Upper lobe of left lung (tissue), 4 donors: Measurements from ENCODE around the gene FAM107A.

ENCODE experiments used
- CTCF ChIP-seq, 6 experiments: fragments of 450-650 bp in 4 of 6; fragments of 200-600 bp in 2 of 6; sonication (generic) in 2 of 6; IDR thresholded peaks; one replicate each; pipeline ENCODE4 v1.5.1; 2016 to 2019; ENCODE audit warnings: antibody characterized with exemption in 6 of 6
- EP300 ChIP-seq, 4 donors: sonication (generic); formaldehyde crosslinking; IDR thresholded peaks; one replicate each; pipeline ENCODE4 v1.5.1; 2017; ENCODE audit warnings: antibody characterized with exemption in 4 of 4, control low read depth in 2 of 4
- POLR2AphosphoS5 ChIP-seq, 2 donors: sonication (generic); formaldehyde crosslinking; IDR thresholded peaks; one replicate each; pipeline ENCODE4 v1.5.1; 2017; ENCODE audit warnings: antibody characterized with exemption in 2 of 2

- TF ChIP-seq CTCF (IDR thresholded peaks at IDR 0.05) (no peak), POLR2AphosphoS5 (IDR thresholded peaks at IDR 0.05) (no peak), EP300 (IDR thresholded peaks at IDR 0.05) (no peak)
These were observed 35.6 kb upstream of the FAM107A start for GRCh38 chr3:58612830-58613229.
